Osteocyte (in vitro differentiated cells): ENCODE measurements around the gene COX4I1. TPM values are rescaled to one million over a fixed set of nuclear protein-coding genes. Genes with fewer than 3 reads are reported as not detected.

Source experiments
- DNase-seq: peaks from one replicate; pipeline ENCODE4 v3.0.0; 2021; ENCODE audit warnings: mixed read lengths; ENCODE audit not compliant: unreplicated experiment; ENCODE audit errors: extremely low spot score
- H3K27ac Mint-ChIP-seq: one replicate; pipeline ENCODE4 v1.8.0; 2021; ENCODE audit warnings: mild to moderate bottlenecking, mixed read lengths; ENCODE audit not compliant: unreplicated experiment
- H3K27me3 Mint-ChIP-seq: one replicate; pipeline ENCODE4 v1.8.0; 2021; ENCODE audit warnings: mixed read lengths; ENCODE audit not compliant: unreplicated experiment
- H3K36me3 Mint-ChIP-seq: one replicate; pipeline ENCODE4 v1.8.0; 2021; ENCODE audit warnings: mixed read lengths; ENCODE audit not compliant: unreplicated experiment
- H3K4me1 Mint-ChIP-seq: one replicate; pipeline ENCODE4 v1.8.0; 2021; ENCODE audit warnings: mixed read lengths; ENCODE audit not compliant: unreplicated experiment
- H3K4me3 Mint-ChIP-seq: one replicate; pipeline ENCODE4 v1.8.0; 2021; ENCODE audit warnings: mild to moderate bottlenecking, moderate library complexity, mixed read lengths; ENCODE audit not compliant: unreplicated experiment
- H3K9me3 Mint-ChIP-seq: one replicate; pipeline ENCODE4 v1.8.0; 2021; ENCODE audit warnings: mixed read lengths; ENCODE audit not compliant: unreplicated experiment
- CTCF ChIP-seq: fragments of 200-600 bp; sonication (generic); IDR thresholded peaks from 2 replicates; pipeline ENCODE4 v1.5.0; 2021; ENCODE audit warnings: antibody characterized with exemption, mild to moderate bottlenecking, moderate library complexity
- total RNA-seq: library from RNA; stranded (reverse); gene quantifications from 2 replicates; pipeline ENCODE4 v1.2.1, GENCODE V29; 2021

COX4I1 gene
- total RNA-seq, 1 donor from 2014 or later: 456 TPM

- Mint-ChIP-seq H3K4me3 (no peak overlapping the region), H3K4me1 (no peaks in the 10 kb centered on the region), H3K27me3 (peaks cover 2% of the 10 kb centered on the region), H3K36me3 (no peaks in the 10 kb centered on the region), H3K9me3 (no peaks in the 10 kb centered on the region), H3K27ac (no peak overlapping the region)
- no peak for DNase-seq
- no peak for TF ChIP-seq CTCF
Observed at GRCh38 chr16:85839681-85840240, 40.3 kb downstream of the COX4I1 start.

- peaks cover 4% of the 10 kb centered on the region for H3K27me3 Mint-ChIP-seq
- no peak for DNase-seq
- no peaks in the 10 kb centered on the region for H3K4me1 Mint-ChIP-seq
- H3K4me3 Mint-ChIP-seq: no peak overlapping the region
- H3K27ac Mint-ChIP-seq: no peak overlapping the region
- H3K9me3 Mint-ChIP-seq: no peaks in the 10 kb centered on the region
- TF ChIP-seq CTCF: no peak
- no peaks in the 10 kb centered on the region for H3K36me3 Mint-ChIP-seq
Observed at GRCh38 chr16:85840395-85840794, 40.9 kb downstream of the COX4I1 start.

- no peak for TF ChIP-seq CTCF
- H3K9me3 Mint-ChIP-seq: no peaks in the 10 kb centered on the region
- no peaks in the 10 kb centered on the region for H3K36me3 Mint-ChIP-seq
- H3K27ac Mint-ChIP-seq: no peak overlapping the region
- H3K4me1 Mint-ChIP-seq: no peaks in the 10 kb centered on the region
- no peak overlapping the region for H3K4me3 Mint-ChIP-seq
- peaks cover 4% of the 10 kb centered on the region for H3K27me3 Mint-ChIP-seq
- DNase-seq: no peak
Observed at GRCh38 chr16:85840801-85841200, 41.3 kb downstream of the COX4I1 start.

- no peak for TF ChIP-seq CTCF
- Mint-ChIP-seq H3K27me3 (peaks cover 10% of the 10 kb centered on the region), H3K9me3 (no peaks in the 10 kb centered on the region), H3K4me1 (no peaks in the 10 kb centered on the region), H3K36me3 (no peaks in the 10 kb centered on the region), H3K4me3 (no peak overlapping the region), H3K27ac (no peak overlapping the region)
- no peak for DNase-seq
Observed at GRCh38 chr16:85842435-85842834, 42.9 kb downstream of the COX4I1 start.

- H3K4me3 Mint-ChIP-seq: no peak overlapping the region
- peaks cover 10% of the 10 kb centered on the region for H3K27me3 Mint-ChIP-seq
- no peaks in the 10 kb centered on the region for H3K36me3 Mint-ChIP-seq
- TF ChIP-seq CTCF: no peak
- H3K4me1 Mint-ChIP-seq: no peaks in the 10 kb centered on the region
- no peak for DNase-seq
- H3K9me3 Mint-ChIP-seq: no peaks in the 10 kb centered on the region
- no peak overlapping the region for H3K27ac Mint-ChIP-seq
Observed at GRCh38 chr16:85842848-85843247, 43.4 kb downstream of the COX4I1 start.
